ENCODE data around the gene COL18A1. TPM values are rescaled to one million over a fixed set of nuclear protein-coding genes. Genes with fewer than 3 reads are reported as not detected.
A peak's percentile ranks its signal among the peaks of the same experiment; 100 is the strongest.
"Not testable (repeated sequence)": the region's sequence is repeated elsewhere in the genome, so short reads cannot be mapped to it uniquely, and the experiment has no call there.

Gene COL18A1
- total RNA-seq, 1 donor from 2014 or later: 174 TPM

GRCh38 chr21:45367402-45368351, 37.3 kb upstream of the COL18A1 start:
- DNase-seq: no peak

GRCh38 chr21:45369018-45369417, 35.9 kb upstream of the COL18A1 start:
- not testable (repeated sequence) for DNase-seq

GRCh38 chr21:45370575-45370974, 34.4 kb upstream of the COL18A1 start:
- no peak for DNase-seq

GRCh38 chr21:45371081-45371480, 33.9 kb upstream of the COL18A1 start:
- DNase-seq: no peak

GRCh38 chr21:45371655-45372054, 33.3 kb upstream of the COL18A1 start:
- no peak for DNase-seq

- no peak for DNase-seq
These were observed 32.1 kb upstream of the COL18A1 start for GRCh38 chr21:45372732-45373355.

- no peak for DNase-seq
These were observed 30.8 kb upstream of the COL18A1 start for GRCh38 chr21:45373991-45374816.

GRCh38 chr21:45374826-45375455, 30.0 kb upstream of the COL18A1 start:
- DNase-seq: no peak

- DNase-seq: no peak
These were observed 28.3 kb upstream of the COL18A1 start for GRCh38 chr21:45376459-45377324.

- DNase-seq: no peak
These were observed 27.6 kb upstream of the COL18A1 start for GRCh38 chr21:45377325-45377709.

- DNase-seq: no peak
These were observed 27.1 kb upstream of the COL18A1 start for GRCh38 chr21:45377866-45378257.

GRCh38 chr21:45378258-45378966, 26.6 kb upstream of the COL18A1 start:
- peak; percentile 51 for DNase-seq

- no peak for DNase-seq
These were observed 25.6 kb upstream of the COL18A1 start for GRCh38 chr21:45379171-45379900.

- DNase-seq: no peak
These were observed 25.0 kb upstream of the COL18A1 start for GRCh38 chr21:45379901-45380330.

- no peak for DNase-seq
These were observed 24.4 kb upstream of the COL18A1 start for GRCh38 chr21:45380566-45380965.

- no peak for DNase-seq
These were observed 23.8 kb upstream of the COL18A1 start for GRCh38 chr21:45381036-45381787.

- no peak for DNase-seq
These were observed 22.9 kb upstream of the COL18A1 start for GRCh38 chr21:45381865-45382696.

GRCh38 chr21:45382697-45382997, 22.3 kb upstream of the COL18A1 start:
- no peak for DNase-seq
